Duodenal mucosa (tissue), 2 donors: ENCODE measurements around the gene UBE2L3.

Experiments used
- H3K27ac ChIP-seq: one replicate; pipeline ENCODE4 v1.7.0; 2013; ENCODE audit warnings: low read depth, low read length
- H3K27me3 ChIP-seq, 2 donors: one replicate each; pipeline ENCODE4 v1.7.0; 2013; ENCODE audit warnings: low read length in 2 of 2, control low read depth in 1 of 2; ENCODE audit not compliant: insufficient read depth in 2 of 2, control insufficient read depth in 1 of 2
- H3K36me3 ChIP-seq, 2 donors: one replicate each; pipeline ENCODE4 v1.7.0; 2013; ENCODE audit warnings: low read length in 2 of 2, control low read depth in 1 of 2; ENCODE audit not compliant: insufficient read depth in 2 of 2, control insufficient read depth in 1 of 2
- H3K4me1 ChIP-seq, 2 donors: one replicate each; pipeline ENCODE4 v1.7.0; 2013; ENCODE audit warnings: low read length in 2 of 2, control low read depth in 1 of 2; ENCODE audit not compliant: insufficient read depth in 2 of 2, control insufficient read depth in 1 of 2
- H3K4me3 ChIP-seq, 2 donors: one replicate each; pipeline ENCODE4 v1.7.0; 2013; ENCODE audit warnings: low read length in 2 of 2, low read depth in 1 of 2
- H3K9ac ChIP-seq, 2 donors: one replicate each; pipeline ENCODE4 v1.7.0; 2013; ENCODE audit warnings: low read length in 2 of 2, low read depth in 1 of 2
- H3K9me3 ChIP-seq, 2 donors: one replicate each; pipeline ENCODE4 v1.7.0; 2013; ENCODE audit warnings: low read length in 2 of 2, control low read depth in 1 of 2; ENCODE audit not compliant: control insufficient read depth in 1 of 2

UBE2L3 gene

GRCh38 chr22:21622011-21622918, 54.8 kb downstream of the UBE2L3 start:
- Histone ChIP-seq H3K27me3 (no peaks in the 10 kb centered on the region), H3K27ac (no peak overlapping the region), H3K4me3 (no peak overlapping the region), H3K4me1 (peaks cover 3 to 16% of the 10 kb centered on the region in 2 donors), H3K9ac (no peak overlapping the region), H3K9me3 (no peaks in the 10 kb centered on the region), H3K36me3 (peaks cover 8 to 39% of the 10 kb centered on the region in 2 donors)

GRCh38 chr22:21622919-21623647, 55.6 kb downstream of the UBE2L3 start:
- no peaks in the 10 kb centered on the region for H3K9me3 ChIP-seq
- H3K4me3 ChIP-seq = no peak overlapping the region
- no peaks in the 10 kb centered on the region for H3K27me3 ChIP-seq
- no peak overlapping the region for H3K27ac ChIP-seq
- no peak overlapping the region for H3K9ac ChIP-seq
- H3K36me3 ChIP-seq = peaks cover 10 to 46% of the 10 kb centered on the region in 2 donors
- H3K4me1 ChIP-seq = peaks cover 6 to 17% of the 10 kb centered on the region in 2 donors

GRCh38 chr22:21623648-21623970, 56.1 kb downstream of the UBE2L3 start:
- Histone ChIP-seq H3K9ac (no peak overlapping the region), H3K9me3 (no peaks in the 10 kb centered on the region), H3K4me1 (peaks cover 10 to 22% of the 10 kb centered on the region in 2 donors), H3K4me3 (no peak overlapping the region), H3K27me3 (no peaks in the 10 kb centered on the region), H3K36me3 (peaks cover 12 to 47% of the 10 kb centered on the region in 2 donors), H3K27ac (no peak overlapping the region)

- Histone ChIP-seq H3K9ac (no peak overlapping the region), H3K36me3 (peaks cover 12 to 42% of the 10 kb centered on the region in 2 donors), H3K27ac (no peak overlapping the region), H3K9me3 (no peaks in the 10 kb centered on the region), H3K4me3 (no peak overlapping the region), H3K27me3 (no peaks in the 10 kb centered on the region), H3K4me1 (peaks cover 14 to 22% of the 10 kb centered on the region in 2 donors)
Observed at GRCh38 chr22:21624120-21624879, 56.8 kb downstream of the UBE2L3 start.

GRCh38 chr22:21624880-21625791, 57.6 kb downstream of the UBE2L3 start:
- H3K36me3 ChIP-seq = peaks cover 12 to 37% of the 10 kb centered on the region in 2 donors
- peaks cover 15 to 22% of the 10 kb centered on the region in 2 donors for H3K4me1 ChIP-seq
- no peaks in the 10 kb centered on the region for H3K9me3 ChIP-seq
- no peak overlapping the region for H3K9ac ChIP-seq
- H3K27ac ChIP-seq = no peak overlapping the region
- no peaks in the 10 kb centered on the region for H3K27me3 ChIP-seq
- H3K4me3 ChIP-seq = no peak overlapping the region

DNA sequence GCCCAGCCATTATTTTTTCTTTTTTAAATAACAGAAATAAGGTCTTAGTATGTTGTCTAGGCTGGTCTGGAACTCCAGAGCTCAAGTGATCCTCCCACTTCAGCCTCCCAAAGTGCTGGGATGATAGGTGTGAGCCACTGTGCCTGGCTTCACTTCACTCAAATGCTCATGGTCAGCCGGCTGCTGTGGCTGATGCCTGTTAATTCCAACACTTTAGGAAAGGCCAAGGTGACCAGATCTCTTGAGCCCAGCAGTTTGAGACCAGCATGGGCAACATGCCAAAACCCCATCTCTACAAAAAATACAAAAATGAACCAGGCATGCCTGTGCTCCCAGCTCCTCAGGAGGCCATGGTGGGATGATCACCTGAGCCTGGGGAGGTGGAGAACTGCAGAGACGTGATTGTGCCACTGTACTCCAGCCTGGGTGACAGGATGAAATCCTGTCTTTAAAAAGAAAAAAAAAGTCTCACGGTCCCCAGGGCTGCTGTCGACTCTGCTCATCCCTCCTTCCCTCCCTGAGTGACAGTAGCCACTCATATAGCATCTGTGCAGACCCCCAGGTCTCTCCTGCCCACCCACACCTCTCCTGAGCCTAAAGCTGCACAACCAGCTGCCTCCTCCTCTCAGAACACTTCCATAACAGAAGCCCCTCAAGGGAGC, 58.7 kb downstream of the UBE2L3 start:
- H3K9ac ChIP-seq = no peak overlapping the region
- H3K27me3 ChIP-seq = no peaks in the 10 kb centered on the region
- no peak overlapping the region for H3K4me3 ChIP-seq
- H3K9me3 ChIP-seq = no peaks in the 10 kb centered on the region
- peaks cover 12 to 31% of the 10 kb centered on the region in 2 donors for H3K36me3 ChIP-seq
- peaks cover 15 to 22% of the 10 kb centered on the region in 2 donors for H3K4me1 ChIP-seq
- no peak overlapping the region for H3K27ac ChIP-seq

DNA sequence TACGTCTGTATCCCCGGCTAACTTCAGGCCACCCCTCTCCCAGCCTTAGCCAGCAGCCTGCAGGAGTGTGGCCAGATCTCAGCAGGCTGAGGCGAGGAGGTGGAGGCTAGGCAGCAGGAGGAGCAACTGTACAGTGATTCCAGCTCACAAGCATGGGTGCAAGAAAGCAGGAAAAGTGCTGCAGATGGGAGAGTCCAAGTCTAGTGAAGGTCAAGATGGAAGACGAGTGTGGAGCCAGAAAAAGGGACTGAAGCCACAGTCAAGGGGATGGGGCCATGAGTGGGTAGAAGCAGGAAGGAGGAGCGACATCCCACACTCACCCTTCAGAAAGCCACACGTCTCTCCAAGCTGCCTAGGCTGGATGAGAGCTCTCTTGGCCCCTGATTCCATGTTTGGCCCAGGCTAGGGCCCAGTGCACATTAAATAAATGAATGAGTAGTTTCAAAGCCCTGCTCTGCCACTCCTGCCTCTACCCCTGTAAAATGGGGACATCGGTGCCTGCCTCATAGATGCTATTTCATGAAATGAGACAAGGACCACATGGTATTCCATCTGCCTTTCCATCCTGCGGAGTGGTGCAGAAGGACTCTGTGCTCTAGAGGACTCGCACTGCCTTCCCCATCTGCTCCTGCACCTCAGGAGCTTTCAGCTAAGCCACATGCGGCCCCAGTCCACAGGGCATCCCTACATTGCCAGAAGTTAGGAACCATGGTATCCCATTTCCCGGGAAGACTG, 59.4 kb downstream of the UBE2L3 start:
- no peak overlapping the region for H3K27ac ChIP-seq
- no peaks in the 10 kb centered on the region for H3K9me3 ChIP-seq
- H3K27me3 ChIP-seq = no peaks in the 10 kb centered on the region
- peaks cover 15 to 20% of the 10 kb centered on the region in 2 donors for H3K4me1 ChIP-seq
- peaks cover 12 to 31% of the 10 kb centered on the region in 2 donors for H3K36me3 ChIP-seq
- H3K9ac ChIP-seq = no peak overlapping the region
- no peak overlapping the region for H3K4me3 ChIP-seq

DNA sequence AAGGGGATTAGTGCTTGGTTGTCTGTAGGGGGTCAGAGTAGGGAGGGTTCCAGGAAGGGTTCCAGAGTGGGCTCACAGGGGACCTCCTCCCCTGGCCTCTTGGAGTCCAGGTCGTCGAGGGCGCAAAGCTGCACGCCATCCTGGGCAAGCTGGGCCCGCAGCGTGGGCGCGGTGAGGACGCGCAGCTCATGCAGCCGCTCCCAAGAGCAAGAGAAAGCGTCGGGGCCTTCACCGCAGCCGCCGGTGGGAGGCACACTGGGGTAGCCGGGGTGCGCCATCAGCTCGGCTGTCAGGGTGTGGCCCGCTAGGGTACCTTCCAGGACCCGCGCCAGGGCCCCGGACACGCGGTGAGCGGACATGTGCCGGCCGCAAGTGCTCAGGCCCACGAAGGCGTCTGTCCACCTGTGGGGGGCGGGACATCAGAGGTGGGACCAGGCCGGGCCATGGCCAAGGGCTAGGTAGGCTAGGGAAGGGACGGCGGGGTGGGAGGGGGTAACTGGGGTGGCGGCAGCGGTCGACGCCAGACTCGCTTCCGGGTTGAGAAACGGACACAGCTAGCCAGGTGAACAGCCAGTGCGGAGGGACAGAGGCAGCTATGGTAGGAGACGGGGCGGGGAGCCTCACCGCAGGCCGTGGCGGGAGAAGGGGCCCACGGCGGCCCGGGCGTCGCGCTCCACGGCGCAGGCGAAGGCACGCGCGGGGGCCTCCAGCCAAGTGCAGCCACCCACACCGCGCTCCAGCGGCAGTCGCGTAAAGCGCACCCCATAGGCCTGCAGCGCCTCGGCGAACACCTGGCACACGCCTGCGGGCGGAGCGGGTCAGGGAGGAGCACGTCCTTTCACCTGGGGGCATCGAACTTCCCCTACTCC, 61.1 kb downstream of the UBE2L3 start:
- H3K27ac ChIP-seq = peak overlapping the region; percentile 10
- peak overlapping the region in 1 of 2 donors; percentile 79 for H3K9ac ChIP-seq
- no peaks in the 10 kb centered on the region for H3K9me3 ChIP-seq
- peaks cover 12 to 16% of the 10 kb centered on the region in 2 donors for H3K4me1 ChIP-seq
- H3K36me3 ChIP-seq = peaks cover 4 to 16% of the 10 kb centered on the region in 2 donors
- no peaks in the 10 kb centered on the region for H3K27me3 ChIP-seq
- peak overlapping the region; percentile 77 to 94 for H3K4me3 ChIP-seq
